ENCODE measurements around the gene SMARCD3. TPM values are rescaled to one million over a fixed set of nuclear protein-coding genes. Genes with fewer than 3 reads are reported as not detected.

The SMARCD3 gene
- total and polyA plus RNA-seq, 9 of the 15 experiments (the other 6 are each of a cell fraction or from before 2014, with no cell fraction given) = 0.43 to 3.6 (median 2.6) TPM

DNA sequence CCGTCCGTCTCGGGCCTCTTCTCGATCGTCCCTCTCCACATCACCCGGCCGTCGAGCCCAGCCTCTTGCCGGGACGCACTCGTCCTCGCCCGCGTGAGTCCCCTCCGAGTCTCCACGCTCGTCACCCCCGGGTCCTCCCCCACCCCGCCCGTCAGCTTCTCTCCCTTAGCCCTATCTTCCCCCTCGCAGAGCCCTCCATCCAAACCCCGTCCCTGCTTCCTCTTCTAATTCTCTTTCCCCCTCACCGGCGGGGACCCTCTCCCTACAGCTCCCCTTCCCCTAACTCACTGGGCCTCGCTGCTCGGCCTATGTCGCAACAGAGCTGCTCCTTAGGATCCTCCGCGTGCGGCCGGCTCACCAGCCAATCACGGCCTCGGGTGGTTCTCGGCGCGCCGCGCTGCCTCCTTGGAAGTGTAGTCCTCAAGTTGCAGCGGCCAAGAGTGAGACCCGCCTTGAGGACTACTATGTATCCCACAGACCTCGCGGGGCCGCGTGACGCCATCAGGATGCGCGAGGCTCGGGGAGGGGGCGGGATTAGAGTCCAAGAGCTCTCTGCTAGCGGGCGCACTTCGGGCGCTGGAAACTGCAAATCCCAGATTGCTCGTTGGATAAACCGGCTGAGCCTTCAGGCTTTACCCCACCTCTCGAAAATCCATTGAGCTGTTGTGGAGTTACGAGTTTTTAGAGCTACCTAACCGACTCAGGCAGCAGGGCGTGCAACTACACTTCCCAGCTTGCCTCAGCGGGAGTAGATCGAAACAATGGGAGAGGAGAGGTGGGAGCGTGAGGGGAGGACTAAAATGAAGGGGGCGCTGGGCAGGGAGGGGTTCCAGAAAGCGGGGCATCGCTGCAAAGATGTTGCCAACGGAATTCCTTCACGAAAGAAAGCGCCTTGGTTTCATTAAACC lies 21.4 kb downstream of the SMARCD3 start, which contains the start of gene ABCF2 (continued):
- TF ChIP-seq, protein P1, sequence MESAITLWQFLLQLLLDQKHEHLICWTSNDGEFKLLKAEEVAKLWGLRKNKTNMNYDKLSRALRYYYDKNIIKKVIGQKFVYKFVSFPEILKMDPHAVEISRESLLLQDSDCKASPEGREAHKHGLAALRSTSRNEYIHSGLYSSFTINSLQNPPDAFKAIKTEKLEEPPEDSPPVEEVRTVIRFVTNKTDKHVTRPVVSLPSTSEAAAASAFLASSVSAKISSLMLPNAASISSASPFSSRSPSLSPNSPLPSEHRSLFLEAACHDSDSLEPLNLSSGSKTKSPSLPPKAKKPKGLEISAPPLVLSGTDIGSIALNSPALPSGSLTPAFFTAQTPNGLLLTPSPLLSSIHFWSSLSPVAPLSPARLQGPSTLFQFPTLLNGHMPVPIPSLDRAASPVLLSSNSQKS (CRISPR knock-in tag; IDR thresholded peaks at IDR 0.05) = no peak
- TF ChIP-seq MXI1 (IDR thresholded peaks at IDR 0.05; ENCODE audit: low read depth, low read length) (peak; percentile 76), EP400 (IDR thresholded peaks at IDR 0.05) (peak; percentile 97), KLF10 (CRISPR knock-in tag; IDR thresholded peaks at IDR 0.05) (no peak), KLF13 (tag; IDR thresholded peaks at IDR 0.05; ENCODE audit: borderline replicate concordance, low read depth) (peak; percentile 77), ZNF717 (CRISPR knock-in tag; IDR thresholded peaks at IDR 0.05) (no peak), HDAC2 (IDR thresholded peaks at IDR 0.05) (peak; percentile 70), MYC (IDR thresholded peaks at IDR 0.05; ENCODE audit: low read depth, low read length) (peak; percentile 97), MYC (CRISPR knock-in tag; IDR thresholded peaks at IDR 0.05; ENCODE audit: borderline replicate concordance, low read depth) (no peak), TBL1XR1 (IDR thresholded peaks at IDR 0.05; ENCODE audit: low read length in 2 of 2) (peak; percentile 83 to 84), KLF16 (IDR thresholded peaks at IDR 0.05) (no peak), POLR2A (conservative IDR thresholded peaks at IDR 0.05) (peak; percentile 91), RBM39 (optimal IDR thresholded peaks at IDR 0.05; ENCODE audit: low read depth, low read length) (peak; percentile 24), FOXJ3 (CRISPR knock-in tag; IDR thresholded peaks at IDR 0.05) (no peak), CREM (IDR thresholded peaks at IDR 0.05; ENCODE audit: low read depth) (peak; percentile 99), ZNF347 (CRISPR knock-in tag; IDR thresholded peaks at IDR 0.05; ENCODE audit: low read depth) (no peak), RBM34 (IDR thresholded peaks at IDR 0.05; ENCODE audit: borderline replicate concordance, insufficient read depth, low read length) (no peak), GTF2F1 (IDR thresholded peaks at IDR 0.05; ENCODE audit: low read depth, low read length) (peak; percentile 79), FOSL1 (tag; conservative IDR thresholded peaks at IDR 0.05) (no peak; the same call in 1 of the 2 replicates), MCM2 (IDR thresholded peaks at IDR 0.05; ENCODE audit: low read depth) (no peak), SIX5 (IDR thresholded peaks at IDR 0.05; ENCODE audit: borderline replicate concordance in 1 of 2, insufficient read depth in 1 of 2, low read depth in 1 of 2, low read length in 2 of 2) (peak; percentile 95 to 97), MAFF (IDR thresholded peaks at IDR 0.05; ENCODE audit: low read length) (no peak), SAP30 (IDR thresholded peaks at IDR 0.05; ENCODE audit: borderline replicate concordance, insufficient read depth, low read depth, low read length, poor library complexity, severe bottlenecking) (peak; percentile 83), ZNF3 (CRISPR knock-in tag; IDR thresholded peaks at IDR 0.05) (no peak), RBM14 (IDR thresholded peaks at IDR 0.05; ENCODE audit: borderline replicate concordance, insufficient read depth, low read depth, low read length) (no peak)
- TF ChIP-seq, protein P2, sequence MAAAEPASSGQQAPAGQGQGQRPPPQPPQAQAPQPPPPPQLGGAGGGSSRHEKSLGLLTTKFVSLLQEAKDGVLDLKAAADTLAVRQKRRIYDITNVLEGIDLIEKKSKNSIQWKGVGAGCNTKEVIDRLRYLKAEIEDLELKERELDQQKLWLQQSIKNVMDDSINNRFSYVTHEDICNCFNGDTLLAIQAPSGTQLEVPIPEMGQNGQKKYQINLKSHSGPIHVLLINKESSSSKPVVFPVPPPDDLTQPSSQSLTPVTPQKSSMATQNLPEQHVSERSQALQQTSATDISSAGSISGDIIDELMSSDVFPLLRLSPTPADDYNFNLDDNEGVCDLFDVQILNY (CRISPR knock-in tag; IDR thresholded peaks at IDR 0.05) = 0 out of 2 replicates have a peak, but pooled peaks have one; percentile 57
- TF ChIP-seq, protein P3, sequence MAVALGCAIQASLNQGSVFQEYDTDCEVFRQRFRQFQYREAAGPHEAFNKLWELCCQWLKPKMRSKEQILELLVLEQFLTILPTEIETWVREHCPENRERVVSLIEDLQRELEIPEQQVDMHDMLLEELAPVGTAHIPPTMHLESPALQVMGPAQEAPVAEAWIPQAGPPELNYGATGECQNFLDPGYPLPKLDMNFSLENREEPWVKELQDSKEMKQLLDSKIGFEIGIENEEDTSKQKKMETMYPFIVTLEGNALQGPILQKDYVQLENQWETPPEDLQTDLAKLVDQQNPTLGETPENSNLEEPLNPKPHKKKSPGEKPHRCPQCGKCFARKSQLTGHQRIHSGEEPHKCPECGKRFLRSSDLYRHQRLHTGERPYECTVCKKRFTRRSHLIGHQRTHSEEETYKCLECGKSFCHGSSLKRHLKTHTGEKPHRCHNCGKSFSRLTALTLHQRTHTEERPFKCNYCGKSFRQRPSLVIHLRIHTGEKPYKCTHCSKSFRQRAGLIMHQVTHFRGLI (CRISPR knock-in tag; IDR thresholded peaks at IDR 0.05) = no peak; the same call in 1 of the 2 replicates

All from K562 (cell line).